Measurements from ENCODE around the gene GSK3A.
"Not testable (repeated sequence)": the region's sequence is repeated elsewhere in the genome, so short reads cannot be mapped to it uniquely, and the experiment has no call there.

Gene GSK3A

DNA sequence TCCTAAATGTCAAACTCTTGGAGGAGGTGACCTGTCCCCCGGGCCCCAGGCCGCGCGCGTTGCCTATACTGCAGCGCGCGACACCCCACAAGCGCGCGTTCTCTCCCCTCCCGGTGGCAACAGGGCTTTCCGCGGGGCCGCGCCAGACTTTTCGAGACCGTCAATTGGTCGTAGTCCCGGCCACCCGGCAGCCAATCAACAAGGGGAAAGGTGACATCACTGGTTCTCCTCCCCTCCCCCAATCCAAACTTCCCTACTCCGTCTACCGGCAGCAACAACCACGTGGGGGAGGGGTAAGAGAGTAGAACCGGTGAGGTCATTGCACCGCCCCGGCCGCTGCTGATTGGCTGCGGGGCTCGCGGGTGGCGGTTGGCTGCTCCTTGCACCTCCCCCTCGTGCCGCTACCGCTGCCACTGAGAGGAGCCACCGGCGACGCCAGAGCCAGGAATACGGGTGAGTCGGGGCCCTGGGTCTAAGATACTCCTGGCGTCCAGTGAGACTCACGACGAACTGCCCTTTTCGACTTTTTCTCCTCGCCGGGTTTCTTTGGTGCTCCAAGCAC, 25.8 kb upstream of the GSK3A start:
- DNase-seq: peak; percentile 99 to 100

DNA sequence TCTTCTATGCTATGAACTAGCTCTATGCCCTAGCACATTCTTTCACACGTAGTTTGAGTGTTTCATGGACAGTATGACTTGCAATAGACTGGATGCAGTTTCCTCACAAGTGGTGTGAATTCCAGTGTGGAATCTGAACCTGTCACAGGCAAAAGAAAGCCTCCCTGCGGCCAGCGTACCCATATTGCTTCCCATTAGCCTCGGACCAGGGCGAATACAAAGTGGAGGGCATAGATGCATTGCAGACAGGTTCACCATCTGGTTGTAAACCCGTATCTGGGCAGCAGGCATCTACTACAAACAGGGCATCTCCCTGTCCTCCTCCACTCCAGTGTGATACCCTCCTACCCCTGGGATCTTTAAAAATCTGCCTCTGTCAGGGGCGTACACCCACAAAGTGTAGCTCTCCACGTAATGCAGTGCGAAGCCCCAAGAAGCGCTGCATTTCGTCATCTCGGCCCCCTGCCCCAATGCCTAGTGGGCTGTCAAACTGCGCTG, 25.3 kb upstream of the GSK3A start:
- no peak for DNase-seq

DNA sequence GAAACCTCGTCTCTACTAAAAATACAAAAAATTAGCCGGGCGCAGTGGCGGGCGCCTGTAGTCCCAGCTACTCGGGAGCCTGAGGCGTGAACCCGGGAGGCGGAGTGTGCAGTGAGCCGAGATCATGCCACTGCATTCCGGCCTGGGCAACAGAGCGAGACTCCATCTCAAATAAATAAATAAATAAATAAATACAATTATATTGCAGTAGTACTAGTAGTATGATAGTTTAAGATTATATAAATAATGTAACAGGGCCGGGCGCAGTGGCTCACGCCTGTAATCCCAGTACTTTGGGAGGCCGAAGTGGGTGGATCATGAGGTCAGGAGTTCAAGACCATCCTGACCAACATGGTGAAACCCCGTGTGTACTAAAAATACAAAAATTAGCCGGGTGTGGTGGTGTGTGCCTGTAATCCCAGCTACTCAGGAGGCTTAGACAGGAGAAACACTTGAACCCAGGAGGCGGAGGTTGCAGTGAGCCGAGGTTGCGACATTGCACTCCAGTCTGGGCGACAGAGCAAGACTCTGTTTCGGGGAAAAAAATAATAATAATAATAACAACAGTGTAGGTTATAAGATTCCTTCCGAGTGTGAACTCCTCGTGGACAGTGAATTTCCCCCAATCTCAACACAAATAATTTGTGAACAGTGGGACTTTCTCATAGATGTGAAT, 24.7 kb upstream of the GSK3A start:
- not testable (repeated sequence) for DNase-seq

DNA sequence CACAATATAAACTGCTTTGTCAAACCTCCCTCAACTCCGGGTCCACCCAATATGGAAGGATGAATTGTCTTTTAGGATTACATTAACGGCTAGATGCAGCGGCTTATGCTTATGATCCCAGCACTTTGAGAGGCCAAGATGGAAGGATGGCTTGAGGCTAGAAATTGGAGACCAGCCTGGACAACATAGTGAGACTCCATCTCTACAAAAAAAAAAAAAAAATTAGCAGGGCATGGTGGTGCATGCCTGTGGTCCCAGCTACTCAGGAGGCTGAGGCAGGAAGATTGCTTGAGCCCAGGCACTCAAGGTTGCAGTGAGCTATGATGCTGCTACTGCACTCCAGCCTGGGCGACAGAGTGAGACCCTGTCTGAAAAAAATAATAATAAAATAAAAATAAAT, 23.7 kb upstream of the GSK3A start:
- DNase-seq: not testable (repeated sequence)

DNA sequence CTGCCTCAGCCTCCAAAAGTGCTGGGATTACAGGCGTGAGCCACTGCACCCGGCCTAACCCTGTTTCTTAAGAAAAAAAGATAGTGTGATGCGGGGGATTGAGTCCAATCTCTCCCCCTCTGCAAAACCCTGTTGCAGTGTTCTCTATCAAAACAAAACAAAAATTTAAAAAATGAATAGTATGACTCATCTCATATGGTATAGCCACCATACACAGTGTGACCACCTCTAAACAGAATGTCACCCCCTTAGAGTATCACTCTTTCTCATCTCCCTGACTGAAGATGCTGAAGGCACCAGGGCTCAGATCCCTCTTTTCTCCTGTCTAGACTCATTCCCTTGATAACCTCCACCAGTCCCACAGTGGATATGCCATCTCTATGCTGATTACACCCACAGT, 19.4 kb upstream of the GSK3A start:
- no peak for DNase-seq

DNA sequence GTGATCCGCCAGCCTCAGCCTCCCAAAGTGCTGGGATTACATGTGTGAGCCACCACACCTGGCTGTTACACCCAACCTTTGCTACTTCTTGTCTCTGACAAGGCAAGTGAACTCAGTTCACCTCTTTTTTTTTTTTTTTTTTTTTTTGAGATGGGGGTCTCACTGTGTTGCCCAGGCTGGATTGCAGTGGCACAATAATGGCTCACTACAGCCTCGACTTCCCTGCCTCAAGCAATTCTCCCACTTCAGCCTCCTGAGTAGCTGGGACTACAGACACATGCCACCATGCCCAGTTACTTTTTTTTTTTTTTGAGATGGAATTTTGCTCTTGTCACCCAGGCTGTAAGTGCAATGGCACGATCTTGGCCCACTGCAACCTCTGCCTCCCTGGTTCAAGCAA, 15.4 kb upstream of the GSK3A start:
- DNase-seq: not testable (repeated sequence)

DNA sequence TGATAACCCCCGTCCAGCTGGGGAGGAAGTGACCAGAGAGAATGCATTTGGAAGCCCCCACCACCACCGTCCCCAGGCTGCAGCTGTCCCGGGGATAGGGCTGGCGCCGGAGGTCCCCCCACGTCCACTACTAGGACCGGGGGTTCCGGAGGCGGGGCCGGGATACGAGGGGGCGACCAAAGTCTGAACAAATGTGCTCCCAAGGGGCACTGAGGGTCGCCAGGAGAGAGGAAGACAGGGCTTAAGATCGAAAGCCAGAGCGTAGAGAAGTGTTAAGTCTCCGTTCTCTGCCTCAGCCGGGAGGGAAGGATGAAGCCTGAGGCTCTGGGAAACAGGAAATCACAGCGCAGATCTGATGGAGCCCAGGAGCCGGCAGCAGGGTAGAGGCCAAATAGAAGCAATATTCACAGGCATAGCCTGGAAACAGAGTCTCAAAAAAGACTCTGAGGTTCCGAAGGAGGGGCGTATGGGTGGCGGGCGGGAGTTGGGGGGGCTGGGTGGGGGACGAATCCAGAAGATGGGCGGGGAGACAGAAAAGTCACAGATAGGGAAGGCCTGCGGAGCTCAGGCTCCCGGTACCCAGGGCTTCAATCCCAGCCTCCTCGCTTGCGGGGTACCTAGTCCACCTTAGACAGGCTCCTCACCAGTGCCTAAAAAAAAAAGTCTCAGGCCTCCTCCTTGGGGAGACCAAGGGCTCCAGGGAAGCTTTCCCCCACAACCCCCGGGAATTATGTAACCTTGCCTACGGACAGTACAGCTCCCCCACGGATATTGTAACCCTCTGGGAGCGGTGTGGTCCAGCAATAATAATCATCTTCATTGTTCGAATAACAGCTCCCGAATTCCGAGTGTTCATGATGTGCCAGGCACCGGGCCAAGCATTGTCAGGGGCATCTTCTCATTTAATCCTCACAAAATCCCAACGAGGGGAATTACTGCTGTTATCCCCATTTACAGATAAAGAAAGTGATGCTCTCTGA, 13.7 kb upstream of the GSK3A start:
- peak; percentile 51 to 58 for DNase-seq

DNA sequence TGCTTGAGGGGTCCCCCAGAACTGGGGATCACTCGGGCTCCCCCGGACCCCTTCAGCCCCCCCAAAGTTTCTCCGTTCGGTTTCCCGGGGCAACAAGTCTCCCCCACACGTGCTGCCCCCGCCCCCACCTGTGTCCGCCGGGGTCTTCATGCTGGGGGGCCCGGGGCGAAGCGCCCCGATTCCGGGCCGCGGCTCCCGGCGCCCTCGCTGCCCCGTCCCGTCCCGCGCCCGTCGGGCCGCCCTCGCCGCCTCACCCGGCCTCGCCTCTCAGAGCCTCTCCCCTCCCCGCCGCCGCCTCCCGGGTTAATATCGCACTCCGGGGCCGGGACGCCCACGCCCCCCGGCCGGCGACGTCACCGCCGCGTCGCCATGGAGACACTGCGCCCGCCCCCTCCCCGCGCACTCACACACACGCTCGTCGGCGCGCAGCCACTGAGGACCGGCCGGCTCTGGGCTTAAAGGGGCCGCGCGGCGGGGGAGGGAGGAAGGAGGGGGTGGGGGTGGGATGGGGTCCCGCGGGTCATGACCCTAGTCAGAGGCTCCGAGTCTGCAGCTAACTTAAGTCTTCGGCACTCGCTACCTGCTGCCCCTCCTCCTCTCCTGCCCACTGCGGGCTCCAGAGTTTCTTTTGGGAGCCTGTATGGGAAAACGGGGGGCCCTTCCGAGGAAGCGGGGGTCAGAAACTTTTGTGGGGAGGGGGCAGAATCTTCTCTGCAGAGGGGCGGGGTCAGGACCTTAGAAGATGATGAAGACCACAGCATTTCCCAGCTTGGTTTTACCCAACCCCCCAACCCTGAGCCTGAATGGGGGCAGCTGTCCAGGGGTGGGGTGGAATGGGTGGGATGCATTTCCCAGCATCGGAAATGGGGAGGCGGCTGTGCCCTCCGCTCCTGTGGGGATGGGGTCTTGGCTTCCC, 12.7 kb upstream of the GSK3A start, which contains the start of gene ERF:
Gene ERF, minus strand, starts transcription at position 279 of the 916 bp plus-strand sequence. Its CDS starts 129 bp downstream, at position 150.
- peak; percentile 89 to 93 for DNase-seq

DNA sequence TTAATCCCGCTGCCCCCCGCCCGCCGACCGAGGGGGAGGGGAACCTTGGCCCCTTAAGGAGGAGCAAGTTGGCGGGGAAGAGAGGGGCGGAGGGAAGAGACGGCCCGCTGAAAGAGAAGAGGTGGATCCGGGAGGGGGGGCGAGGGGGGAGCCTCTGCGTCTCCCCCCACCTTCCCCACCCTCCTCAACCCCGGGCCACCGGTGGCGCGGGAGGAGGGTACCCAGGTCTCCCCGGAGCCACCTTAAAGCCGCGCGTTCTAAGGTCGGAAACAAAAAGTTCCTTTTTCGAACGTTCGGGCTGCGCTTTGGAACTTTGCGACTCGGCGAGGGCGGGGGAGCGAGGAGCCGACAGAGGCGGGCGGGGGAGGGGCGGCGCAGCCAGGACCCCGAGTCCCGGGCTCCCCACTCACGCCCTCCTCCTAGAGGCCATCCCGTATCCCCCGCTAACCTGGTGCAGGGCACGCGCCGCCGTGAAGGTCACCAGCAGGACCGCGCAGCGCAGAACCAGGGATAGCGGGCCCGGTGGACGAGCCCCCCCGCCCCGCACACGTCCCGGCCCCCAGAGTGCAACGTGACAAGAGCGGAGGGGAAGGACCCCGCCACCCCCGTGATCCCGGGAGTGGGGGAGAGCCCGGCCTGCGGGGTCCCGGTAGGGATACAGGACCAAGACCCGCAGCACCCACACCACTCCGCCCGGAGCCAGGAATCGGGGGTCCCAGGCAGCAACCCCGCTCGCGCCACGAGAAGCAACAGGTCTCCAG, 11.9 kb upstream of the GSK3A start:
- peak; percentile 60 to 80 for DNase-seq

DNA sequence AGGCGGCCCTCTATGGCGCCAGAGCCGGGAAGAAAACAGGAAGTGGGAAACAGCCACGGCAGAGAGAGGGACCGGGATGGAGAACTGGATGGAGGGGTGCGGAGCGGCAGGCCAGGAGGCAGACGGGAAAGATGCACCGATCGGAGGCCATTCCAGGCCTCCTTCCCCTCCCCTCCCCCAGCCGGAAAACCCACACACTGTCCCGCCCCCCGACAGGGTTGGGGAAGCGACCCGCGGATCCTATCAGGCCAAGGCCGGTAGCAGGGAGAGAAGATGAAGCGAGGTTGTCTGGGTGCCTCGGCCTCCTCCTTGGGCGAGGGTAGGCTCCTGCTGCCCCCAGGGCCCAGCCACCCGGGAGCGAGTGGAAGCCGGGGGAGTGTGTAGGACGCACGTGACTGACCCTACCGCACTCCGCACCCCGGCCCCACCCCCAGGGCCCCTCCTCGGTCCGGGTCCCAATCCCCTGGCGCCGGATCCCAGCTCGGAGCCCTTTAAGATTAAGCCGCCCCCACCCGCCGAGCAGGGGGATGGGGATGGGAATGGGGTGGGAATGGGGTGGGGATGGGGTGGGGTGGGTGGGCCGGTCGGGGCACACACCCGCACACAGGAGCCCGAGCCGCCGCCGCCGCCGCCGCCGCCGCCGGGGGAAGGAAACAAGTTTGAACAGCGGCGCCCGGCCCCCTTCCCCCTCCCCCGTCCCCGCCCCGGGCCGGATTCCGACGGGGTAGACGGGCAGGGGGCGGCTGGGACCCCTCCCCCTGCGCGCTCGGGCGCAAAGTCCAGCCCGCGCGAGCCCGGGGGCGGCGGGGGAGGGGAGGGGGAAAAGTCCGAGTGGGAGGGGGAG, 11.1 kb upstream of the GSK3A start:
- peak in 1 of 2 donors; percentile 73 for DNase-seq

DNA sequence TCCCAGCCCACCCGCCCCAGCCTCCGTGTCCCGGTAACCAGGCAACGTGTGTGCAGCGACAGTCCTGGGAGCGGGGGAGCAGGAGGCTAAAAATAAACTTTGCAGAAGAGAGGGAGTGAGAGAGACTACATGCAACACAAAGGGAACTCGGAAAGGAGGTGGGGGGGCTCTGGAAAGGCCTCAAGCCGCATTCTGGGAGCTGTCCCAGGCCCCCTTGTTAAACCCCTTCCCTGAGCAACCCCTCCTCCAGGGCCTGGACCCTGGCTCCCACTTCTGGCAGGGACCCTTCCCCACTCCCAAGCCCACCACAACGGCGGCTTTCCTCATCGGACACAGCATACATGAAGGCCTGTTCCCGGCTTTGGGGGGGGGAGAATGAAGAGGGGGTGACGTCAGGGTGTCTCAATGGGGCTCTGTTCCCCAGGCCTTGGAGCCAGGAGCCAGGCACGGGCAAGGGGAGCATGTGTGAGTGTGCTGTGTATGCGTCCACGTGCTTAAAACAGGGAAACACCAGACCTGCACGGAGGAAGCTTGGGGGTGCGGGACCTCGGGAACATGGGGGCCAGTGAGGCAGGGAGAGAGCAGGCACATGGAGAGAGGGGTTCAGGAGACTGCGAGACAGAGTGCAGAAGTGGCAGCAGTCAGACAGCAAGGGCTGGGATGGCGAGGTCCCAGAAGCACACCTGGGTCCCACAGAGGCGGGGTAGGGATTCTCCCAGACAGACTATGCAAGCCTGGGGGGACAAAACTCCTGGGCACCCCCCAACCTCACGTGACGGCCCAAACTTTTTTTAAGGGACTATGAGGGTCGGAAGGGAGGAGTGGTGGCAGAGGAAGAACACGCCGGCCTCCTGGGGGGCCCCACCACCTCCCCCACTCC, 10.2 kb upstream of the GSK3A start:
- DNase-seq: peak; percentile 83 to 92

DNA sequence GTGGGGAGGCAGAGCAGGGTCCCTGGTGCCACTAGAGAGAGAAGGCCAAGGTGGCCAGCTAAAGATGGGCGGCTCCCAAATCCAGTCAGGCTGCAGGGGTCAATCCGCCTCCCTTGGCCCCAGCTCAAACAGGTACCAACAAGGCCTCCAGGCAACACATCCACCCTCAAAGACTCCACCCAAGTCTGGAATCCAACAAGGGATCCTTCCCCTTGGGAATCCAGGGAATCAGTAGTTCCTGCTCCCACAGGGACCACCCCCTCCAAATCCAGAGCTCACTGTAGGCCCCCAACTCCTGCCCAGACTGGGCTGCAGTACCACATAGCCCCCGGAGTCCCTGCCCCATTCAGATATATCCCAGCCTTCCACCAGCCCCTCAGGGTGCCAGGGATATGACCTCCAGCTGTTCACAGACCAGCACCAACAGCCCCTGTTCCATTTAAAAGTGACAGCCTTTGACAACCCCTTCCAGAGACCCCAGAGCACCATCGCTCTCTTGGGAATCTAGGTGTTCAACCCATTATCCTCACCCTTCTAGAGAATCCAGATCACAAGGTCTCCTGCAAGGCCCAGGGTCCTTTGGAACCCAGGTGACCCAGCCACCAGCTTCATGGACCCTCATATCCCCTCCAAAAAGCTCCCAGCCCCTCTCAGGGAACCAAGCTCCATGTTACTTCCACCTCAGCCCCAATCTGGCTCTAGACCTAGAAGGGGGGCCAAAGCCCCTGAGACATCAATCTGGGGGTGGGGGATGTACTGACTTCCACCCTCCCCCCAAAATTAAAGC, 9.4 kb upstream of the GSK3A start:
- DNase-seq: no peak

DNA sequence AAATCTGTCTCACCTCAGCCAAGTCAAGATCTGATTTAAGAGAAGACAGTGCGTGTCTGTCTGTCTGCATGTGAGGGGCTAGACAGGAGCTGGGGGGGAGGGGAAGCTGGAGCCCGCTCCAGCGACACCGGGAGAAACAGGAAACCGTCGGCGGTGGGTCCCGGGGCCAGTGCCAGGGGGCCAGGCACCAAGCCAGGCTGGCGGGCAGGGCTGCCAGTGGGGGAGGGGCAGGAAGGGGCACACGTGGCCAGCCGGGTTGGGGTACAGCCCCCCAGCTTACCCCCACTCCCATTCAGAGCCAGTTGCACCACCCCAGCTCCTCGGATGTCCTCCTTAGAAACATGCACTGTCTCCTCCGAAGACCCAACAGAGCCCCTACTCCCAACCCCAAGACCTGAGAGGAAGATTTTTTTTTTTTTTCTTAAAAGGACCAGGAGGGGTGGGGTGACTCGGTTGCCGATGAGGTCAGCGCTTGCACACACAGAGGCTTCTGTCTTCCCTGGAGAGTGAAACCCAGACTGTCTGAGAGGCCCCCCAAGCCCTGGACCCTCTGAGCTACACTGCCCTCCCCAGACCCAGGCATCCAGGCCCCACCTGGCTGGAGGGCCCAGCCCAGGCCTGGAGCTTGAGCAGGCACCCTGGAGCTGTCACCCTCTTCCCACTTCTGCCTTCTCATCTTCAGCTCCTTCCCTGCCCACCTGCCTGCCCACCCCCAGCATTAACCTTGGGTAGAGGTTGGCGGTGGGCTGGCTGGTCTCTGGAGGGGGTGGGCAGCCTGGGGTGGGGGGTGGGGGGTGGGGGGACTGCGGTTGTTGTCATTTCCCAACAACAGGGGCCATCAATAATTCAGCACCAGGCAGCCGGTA, 8.5 kb upstream of the GSK3A start:
- DNase-seq: peak; percentile 19 to 45

DNA sequence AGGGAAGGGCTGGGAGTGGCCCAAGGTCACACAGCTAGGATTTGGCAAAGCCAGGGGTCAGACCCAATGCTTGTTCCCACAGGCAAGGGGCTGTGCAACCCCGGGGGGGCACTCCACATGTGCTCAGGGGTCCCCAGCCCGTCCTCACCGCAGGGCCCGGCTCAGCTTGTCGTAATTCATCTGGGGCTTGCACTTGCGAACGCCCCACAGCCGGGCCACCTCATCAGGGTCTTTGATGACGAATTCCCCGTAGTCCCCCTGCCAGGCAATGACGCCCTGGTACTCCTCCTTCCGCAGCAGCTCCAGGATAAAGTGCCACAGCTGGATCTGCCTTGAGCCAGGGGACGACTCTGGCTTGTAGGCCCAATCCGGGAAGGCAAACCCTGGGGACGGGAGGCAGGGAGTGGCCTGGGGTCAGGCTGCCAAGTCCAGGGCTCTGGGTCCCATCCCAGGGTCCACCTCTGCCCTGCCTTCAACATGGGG, 7.8 kb upstream of the GSK3A start:
- no peak for DNase-seq

DNA sequence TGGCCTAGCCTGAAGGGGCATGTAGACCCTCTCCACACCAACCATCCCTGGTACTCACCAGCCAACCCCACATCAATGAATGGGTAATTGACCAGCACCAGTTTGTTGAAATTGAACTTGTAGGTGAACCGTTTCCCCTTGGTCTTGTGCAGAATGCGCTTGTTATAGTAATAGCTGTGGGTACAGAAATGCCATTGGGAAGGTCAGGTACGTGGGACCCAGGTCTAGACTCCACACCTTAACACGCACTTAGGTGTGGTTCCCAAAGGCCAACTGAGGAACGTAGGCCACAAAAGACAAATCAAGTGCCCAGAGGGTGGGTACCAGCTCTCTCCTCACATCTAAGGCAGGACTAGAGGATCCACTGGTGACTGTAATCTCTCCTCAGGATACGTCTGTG, 7.4 kb upstream of the GSK3A start:
- DNase-seq: no peak

DNA sequence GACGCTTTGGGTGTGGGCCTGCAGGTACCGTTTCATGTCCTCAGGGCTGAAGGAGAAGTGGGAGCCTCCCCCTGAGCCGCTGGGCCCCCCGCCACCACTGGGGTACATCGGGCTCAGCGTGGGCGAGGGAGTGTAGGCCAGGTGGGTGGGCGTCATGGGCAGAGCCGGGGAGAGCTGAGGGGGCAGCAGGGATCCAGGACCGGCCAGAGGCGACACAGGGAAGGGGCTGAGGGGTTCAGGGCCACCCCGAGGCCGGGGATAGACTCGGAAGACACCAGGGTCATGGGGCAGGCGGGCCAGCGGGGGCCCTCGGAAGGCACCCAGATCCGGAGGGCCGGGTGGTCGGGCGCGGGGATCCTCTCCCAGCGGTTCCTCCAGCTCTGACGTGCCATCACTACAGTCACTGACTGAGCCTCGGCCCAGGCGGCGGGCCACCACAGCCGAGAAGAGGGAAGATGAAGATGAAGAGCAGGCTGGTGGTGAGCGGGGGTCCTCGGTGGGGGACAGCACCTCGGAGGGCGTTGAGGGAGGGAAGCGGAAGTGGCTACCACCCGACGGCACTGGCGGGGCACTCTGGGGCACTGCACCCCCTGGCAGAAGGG, 6.8 kb upstream of the GSK3A start:
- no peak for DNase-seq
